ENCODE results near the gene ATRNL1. TPM values are rescaled to one million over a fixed set of nuclear protein-coding genes. Genes with fewer than 3 reads are reported as not detected.

ATRNL1 gene
- total RNA-seq, 4 donors from 2014 or later, result 137 to 431 (median 202) TPM

DNA sequence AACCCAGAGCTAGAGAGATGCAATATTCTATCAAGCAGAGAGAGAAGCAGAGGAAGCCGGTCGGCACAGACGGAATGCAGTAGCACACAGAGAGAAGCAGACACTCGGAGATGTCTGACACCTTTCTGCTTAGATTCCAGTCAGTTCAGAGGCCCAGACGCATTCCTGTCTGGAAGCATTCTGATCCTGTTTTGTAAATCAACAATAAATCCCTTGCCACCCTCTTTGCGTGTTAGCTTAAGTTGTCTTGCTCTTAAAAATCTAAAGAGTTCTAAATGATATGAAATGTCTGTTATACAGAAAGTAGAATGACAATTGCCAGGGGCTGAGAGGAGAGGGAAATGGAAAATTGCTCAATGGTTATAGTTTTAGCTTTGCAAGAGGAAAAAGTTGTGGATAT is 27.4 kb upstream of the ATRNL1 start:
- H3K9me3 ChIP-seq, result no peaks in the 10 kb centered on the region
- H3K27me3 ChIP-seq, result no peaks in the 10 kb centered on the region

DNA sequence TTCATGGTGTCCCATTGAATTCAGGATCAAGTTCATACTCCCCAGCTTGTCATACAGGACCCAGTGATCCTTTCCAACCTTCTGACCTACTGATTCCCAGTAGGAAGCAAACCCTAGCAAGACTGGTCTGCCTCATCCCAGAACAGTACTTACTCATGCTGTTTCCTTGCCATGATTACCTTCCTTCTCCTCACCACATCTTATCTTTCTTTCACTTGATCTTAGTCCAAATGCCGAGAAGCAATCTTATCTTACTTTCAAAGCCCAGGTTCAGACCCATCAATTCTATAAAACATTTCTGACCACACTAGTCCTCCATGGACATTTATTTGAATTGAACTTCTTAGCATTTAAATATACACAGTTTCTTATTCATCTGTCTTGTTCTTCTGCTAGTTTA is 26.6 kb upstream of the ATRNL1 start:
- Histone ChIP-seq H3K36me3 (no peaks in the 10 kb centered on the region), H3K27ac (no peak overlapping the region), H3K4me1 (no peaks in the 10 kb centered on the region), H3K27me3 (no peaks in the 10 kb centered on the region), H3K9me3 (no peaks in the 10 kb centered on the region), H3K4me3 (no peak overlapping the region)
- no peak for DNase-seq
- TF ChIP-seq, protein P1, sequence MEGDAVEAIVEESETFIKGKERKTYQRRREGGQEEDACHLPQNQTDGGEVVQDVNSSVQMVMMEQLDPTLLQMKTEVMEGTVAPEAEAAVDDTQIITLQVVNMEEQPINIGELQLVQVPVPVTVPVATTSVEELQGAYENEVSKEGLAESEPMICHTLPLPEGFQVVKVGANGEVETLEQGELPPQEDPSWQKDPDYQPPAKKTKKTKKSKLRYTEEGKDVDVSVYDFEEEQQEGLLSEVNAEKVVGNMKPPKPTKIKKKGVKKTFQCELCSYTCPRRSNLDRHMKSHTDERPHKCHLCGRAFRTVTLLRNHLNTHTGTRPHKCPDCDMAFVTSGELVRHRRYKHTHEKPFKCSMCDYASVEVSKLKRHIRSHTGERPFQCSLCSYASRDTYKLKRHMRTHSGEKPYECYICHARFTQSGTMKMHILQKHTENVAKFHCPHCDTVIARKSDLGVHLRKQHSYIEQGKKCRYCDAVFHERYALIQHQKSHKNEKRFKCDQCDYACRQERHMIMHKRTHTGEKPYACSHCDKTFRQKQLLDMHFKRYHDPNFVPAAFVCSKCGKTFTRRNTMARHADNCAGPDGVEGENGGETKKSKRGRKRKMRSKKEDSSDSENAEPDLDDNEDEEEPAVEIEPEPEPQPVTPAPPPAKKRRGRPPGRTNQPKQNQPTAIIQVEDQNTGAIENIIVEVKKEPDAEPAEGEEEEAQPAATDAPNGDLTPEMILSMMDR (IDR thresholded peaks at IDR 0.05), result no peak
- no peak for TF ChIP-seq POLR2A (IDR thresholded peaks at IDR 0.05)
- intact Hi-C loops (cut with DNase I; ENCODE audit: low total_unique reads), result no loop called here

More for the DNA sequence above, 27.4 kb upstream of the ATRNL1 start:
- TF ChIP-seq, protein P1 (IDR thresholded peaks at IDR 0.05), result no peak
- TF ChIP-seq POLR2A (IDR thresholded peaks at IDR 0.05), result no peak
- no peaks in the 10 kb centered on the region for H3K36me3 ChIP-seq
- intact Hi-C loops (cut with DNase I; ENCODE audit: low total_unique reads), result no loop called here
- H3K4me1 ChIP-seq, result no peaks in the 10 kb centered on the region
- no peak overlapping the region for H3K4me3 ChIP-seq
- no peak overlapping the region for H3K27ac ChIP-seq
- no peak for DNase-seq

DNA sequence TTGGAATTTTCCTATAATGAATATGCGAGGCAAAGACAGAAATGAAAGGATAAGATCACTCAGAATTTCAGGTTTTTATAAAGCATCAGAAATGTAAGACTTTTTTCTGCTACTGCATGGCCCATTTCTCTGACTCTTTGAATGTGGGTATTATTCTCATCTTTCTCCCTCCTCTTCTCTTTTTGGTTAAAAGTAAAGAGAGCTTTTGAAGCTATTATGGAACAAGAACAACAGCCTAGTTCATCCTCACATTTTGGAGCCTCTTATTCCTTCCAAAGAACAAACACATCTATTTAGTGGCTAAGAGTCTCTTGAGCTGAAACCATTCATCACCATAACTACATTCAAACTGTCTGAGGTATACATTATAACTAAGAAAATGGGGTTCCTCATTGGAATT is 19.4 kb upstream of the ATRNL1 start:
- no peaks in the 10 kb centered on the region for H3K4me1 ChIP-seq
- no peaks in the 10 kb centered on the region for H3K27me3 ChIP-seq
- no peak for DNase-seq
- H3K9me3 ChIP-seq, result no peaks in the 10 kb centered on the region
- TF ChIP-seq, protein P1 (IDR thresholded peaks at IDR 0.05), result no peak
- no peak for TF ChIP-seq POLR2A (IDR thresholded peaks at IDR 0.05)
- no peak overlapping the region for H3K27ac ChIP-seq
- no peaks in the 10 kb centered on the region for H3K36me3 ChIP-seq
- H3K4me3 ChIP-seq, result no peak overlapping the region
- intact Hi-C loops (cut with DNase I; ENCODE audit: low total_unique reads), result no loop called here

DNA sequence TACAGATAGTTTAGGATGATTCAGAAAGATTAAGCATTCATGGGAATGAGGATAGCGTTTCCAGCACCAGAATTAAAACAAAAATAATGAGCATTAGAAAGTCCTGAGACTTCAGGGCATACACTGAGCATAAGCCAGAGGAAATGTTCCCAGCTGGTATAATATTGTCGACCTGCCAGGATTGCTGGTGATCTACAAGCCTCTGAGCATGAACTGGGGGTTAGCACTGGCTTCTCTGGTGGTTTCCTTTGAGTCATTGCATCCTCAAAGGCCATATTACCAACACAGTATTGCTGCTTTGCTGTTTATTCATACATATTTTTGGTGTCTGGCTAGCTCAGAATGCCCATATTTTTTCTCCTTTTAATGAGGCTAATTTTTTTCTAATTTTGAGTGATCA is 10.7 kb upstream of the ATRNL1 start:
- Histone ChIP-seq H3K27ac (peak overlapping the region in 1 of 2 donors; percentile 40), H3K9me3 (no peaks in the 10 kb centered on the region), H3K4me3 (no peak overlapping the region), H3K27me3 (no peaks in the 10 kb centered on the region), H3K4me1 (no peaks in the 10 kb centered on the region), H3K36me3 (no peaks in the 10 kb centered on the region)
- no peak for DNase-seq
- TF ChIP-seq, protein P1 (IDR thresholded peaks at IDR 0.05), result no peak
- no peak for TF ChIP-seq POLR2A (IDR thresholded peaks at IDR 0.05)
- intact Hi-C loops (cut with DNase I; ENCODE audit: low total_unique reads), result no loop called here

DNA sequence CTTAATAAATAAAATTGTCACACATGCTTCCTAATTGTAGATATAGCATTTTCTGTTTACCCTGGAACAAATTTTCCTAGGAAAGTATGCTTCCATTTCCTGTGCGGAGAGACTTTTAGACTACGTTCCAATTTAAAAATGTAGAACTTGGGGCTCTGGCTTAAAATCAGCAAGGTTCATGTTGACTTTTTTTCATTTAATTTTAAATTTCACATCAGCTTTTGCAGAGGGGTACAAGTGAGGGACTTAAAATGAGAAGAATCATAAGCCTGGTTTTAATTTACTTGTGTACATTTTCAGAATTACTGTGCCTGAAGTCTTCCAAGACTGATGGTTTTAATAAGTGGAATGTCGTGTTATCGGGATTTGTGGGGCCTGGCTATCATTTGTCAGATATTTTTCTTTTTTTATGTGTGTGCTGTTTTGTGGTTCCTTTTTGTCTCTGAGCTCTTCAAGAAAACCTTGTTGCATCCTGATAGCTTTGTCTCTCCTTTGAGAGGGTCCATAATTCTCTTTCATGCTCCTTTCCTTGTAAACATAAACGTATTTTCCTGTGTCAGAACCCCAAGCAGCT is 8.8 kb upstream of the ATRNL1 start:
- TF ChIP-seq, protein P1 (IDR thresholded peaks at IDR 0.05), result no peak
- no peak for TF ChIP-seq POLR2A (IDR thresholded peaks at IDR 0.05)
- H3K4me1 ChIP-seq, result no peaks in the 10 kb centered on the region
- H3K27ac ChIP-seq, result peak overlapping the region; percentile 40 to 69
- DNase-seq, result no peak
- no peaks in the 10 kb centered on the region for H3K36me3 ChIP-seq
- H3K4me3 ChIP-seq, result no peak overlapping the region
- intact Hi-C loops (cut with DNase I; ENCODE audit: low total_unique reads), result no loop called here
- no peaks in the 10 kb centered on the region for H3K27me3 ChIP-seq
- no peaks in the 10 kb centered on the region for H3K9me3 ChIP-seq
